HG02623 (cell line): ENCODE data around the gene MYO5B.

Experiments used
- ATAC-seq: cut with Tn5 transposase; IDR thresholded peaks from one replicate; pipeline ENCODE4 v1.9.1; 2021; ENCODE audit warnings: moderate library complexity; ENCODE audit not compliant: unreplicated experiment

The MYO5B gene

GRCh38 chr18:50027996-50028395 is 167.0 kb downstream of the MYO5B start:
- ATAC-seq = no peak

GRCh38 chr18:50024466-50024865 is 170.5 kb downstream of the MYO5B start:
- ATAC-seq = no peak

GRCh38 chr18:50022985-50023384 is 172.0 kb downstream of the MYO5B start:
- no peak for ATAC-seq

DNA sequence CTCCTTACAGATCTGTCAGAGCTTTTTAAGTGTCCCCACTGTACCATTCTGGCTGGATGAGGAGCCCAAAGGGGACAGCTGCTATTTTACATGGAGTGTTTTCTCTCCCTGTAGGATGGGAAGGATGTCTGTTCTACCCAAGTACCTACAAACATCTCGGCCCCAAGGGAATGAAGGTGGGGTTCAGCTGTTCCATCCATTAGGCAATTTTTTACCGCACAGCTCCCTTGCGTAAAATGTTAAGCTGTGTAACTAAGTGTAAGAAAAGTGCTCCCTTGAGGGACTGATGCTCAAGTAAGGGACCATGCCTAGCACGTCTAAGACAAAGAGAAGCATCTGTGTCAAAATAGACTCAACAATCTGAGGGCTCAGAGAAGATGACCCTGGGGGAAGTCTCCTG is 180.3 kb downstream of the MYO5B start:
- ATAC-seq = no peak

DNA sequence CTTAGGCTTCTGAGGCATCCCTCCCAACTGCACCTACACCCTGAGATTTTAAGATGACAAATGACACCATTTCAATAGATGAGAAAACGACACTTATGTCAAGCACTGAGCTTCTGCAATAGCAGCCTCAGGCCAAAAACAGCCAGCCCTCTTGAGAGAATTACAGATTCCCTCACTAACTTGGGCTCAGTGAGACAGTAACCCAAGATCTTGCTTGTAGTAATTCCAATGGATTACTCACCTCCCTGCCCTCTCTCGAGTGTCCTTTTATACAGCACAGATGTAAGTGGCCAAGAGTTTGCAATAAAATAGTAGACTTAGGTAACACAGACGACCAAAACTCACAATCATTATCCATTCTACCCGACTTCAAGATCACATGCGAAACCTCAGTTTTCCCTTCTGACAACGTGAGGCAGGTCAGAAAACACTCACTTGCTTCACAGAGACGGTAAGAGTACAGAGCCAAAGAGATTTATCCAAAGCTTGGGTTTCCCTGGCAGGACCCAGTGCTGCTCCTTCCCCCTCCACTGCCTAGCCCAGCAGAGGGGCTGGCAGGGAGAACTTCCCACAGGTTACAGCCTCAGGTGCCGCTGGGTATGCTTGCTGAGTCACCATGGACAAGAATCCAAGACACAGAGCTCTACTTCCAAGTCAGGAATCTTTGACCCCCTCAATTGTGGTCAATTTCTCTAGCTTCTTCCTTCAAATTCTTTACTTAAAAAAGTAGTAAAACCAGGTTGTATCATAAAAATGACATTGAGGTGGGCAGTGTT is 181.4 kb downstream of the MYO5B start:
- no peak for ATAC-seq

DNA sequence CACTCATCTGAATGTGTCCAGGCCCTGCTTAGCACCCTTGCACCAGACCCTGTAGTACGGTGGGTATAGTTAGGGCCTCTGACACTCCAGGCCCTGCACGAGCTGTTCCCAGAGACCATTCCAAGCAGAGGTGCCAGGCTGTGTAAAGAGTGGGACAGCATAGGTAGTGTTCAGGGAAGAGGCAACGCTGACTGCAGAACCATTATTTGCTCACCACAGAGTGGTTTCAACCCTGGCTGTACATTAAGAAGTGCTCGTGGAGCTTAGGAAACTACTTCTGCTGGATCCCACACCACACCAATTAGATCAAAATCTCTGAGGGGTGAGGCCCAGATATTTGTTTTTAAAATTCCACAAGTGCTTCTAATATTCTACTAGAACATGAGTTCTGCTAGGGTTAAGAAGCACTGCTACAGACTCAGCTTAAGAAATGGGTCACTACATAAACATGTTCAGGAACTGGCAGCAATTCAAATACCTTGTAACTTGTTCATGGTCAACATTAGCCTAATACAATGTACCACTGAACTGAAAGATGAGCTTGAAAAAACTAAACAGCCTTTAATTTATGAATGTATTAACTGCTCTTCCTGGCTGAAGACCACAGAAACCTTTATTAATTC is 183.0 kb downstream of the MYO5B start:
- no peak for ATAC-seq

- ATAC-seq = peak; percentile 89
Measured at GRCh38 chr18:50009773-50010335, 185.1 kb downstream of the MYO5B start.

GRCh38 chr18:50008306-50008705 is 186.6 kb downstream of the MYO5B start:
- no peak for ATAC-seq

DNA sequence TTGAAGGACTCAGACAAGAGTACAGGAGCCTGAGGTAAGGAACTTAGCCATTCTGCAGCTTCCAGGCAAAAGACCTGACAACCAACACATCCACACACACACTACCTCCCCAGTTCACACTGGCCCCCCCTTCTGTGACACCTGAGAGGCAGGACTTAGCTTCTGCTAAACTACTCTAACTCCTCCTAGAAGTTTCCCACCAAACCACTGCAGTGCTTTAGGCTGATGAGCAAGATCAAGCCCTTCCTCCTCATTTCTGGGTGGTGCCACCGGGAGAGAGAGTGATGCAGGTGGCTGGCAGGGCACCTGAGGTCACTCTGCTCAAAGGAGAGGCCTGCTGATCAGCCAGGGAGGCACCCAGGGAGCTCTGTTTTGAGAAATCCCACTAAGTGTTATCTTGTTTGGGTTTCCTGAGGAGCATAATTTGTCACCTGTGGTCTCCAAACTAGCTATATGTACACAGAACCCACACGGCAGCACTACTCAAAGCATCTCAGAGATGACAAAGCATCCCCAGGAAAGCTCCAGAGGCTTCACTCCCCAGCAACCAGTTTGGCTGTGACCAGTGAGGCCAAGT is 188.4 kb downstream of the MYO5B start:
- no peak for ATAC-seq

- no peak for ATAC-seq
Measured at GRCh38 chr18:50004013-50004412, 190.9 kb downstream of the MYO5B start.

DNA sequence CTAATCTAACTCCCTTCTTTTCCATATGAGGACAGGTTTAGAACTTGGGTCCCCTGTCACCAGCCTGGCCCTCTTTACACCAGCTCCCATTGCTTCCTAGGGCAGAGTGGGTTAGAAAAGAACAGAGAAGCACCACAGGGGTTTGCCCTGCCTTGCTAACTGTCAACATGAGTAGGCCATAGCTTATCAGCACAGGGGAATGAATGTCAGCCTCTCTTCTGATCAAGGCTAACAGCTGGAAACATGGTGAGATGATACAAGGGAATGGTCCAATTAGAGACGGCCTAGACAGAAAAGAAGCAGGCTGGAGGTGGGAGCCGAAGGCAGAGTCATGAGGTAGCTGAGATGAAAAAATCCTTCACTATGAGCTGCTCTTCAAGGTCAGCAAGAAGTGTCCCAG is 192.2 kb downstream of the MYO5B start:
- ATAC-seq = no peak

GRCh38 chr18:50000227-50000626 is 194.7 kb downstream of the MYO5B start:
- ATAC-seq = no peak

GRCh38 chr18:49999128-49999527 is 195.8 kb downstream of the MYO5B start:
- ATAC-seq = no peak

GRCh38 chr18:49997558-49997957 is 197.4 kb downstream of the MYO5B start:
- ATAC-seq = no peak

- ATAC-seq = no peak
Measured at GRCh38 chr18:49994410-49994809, 200.5 kb downstream of the MYO5B start.

- ATAC-seq = no peak
Measured at GRCh38 chr18:49993299-49993698, 201.6 kb downstream of the MYO5B start.

- ATAC-seq = no peak
Measured at GRCh38 chr18:49988733-49989132, 206.2 kb downstream of the MYO5B start.

- no peak for ATAC-seq
Measured at GRCh38 chr18:49988101-49988500, 206.8 kb downstream of the MYO5B start.

DNA sequence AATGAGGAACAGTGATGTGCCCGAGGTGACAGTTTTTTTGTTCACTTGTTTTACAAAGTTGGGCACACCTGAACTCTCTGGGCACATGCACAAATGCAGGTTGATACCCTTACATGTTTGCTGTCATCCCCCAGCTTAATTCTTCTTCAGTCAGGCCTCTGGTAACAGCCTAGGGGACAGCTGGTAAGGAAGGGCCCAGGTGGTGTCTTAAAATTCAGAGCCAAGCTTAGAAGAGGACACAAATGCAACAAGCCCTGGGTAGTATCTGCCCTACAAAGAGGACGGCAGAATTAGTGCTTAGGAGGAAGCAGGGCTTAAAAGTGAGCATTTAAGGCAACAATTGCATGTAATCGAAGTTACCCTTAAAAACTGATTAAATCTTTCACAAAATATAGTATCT is 209.7 kb downstream of the MYO5B start:
- no peak for ATAC-seq

GRCh38 chr18:49980896-49981295 is 214.1 kb downstream of the MYO5B start:
- ATAC-seq = no peak

GRCh38 chr18:49976795-49977560 is 218.0 kb downstream of the MYO5B start:
- no peak for ATAC-seq
